PFSK-1 (cell line): Measurements from ENCODE around the gene SPHK2.

ENCODE experiments used
- FOXP2 ChIP-seq: optimal IDR thresholded peaks from 2 replicates; pipeline ENCODE3; 2011; ENCODE audit warnings: borderline replicate concordance, control low read depth, inconsistent platforms; ENCODE audit not compliant: insufficient read depth; ENCODE audit errors: extremely low read length, extremely low read depth
- POLR2AphosphoS5 ChIP-seq: IDR thresholded peaks from 2 replicates; pipeline ENCODE4 v1.6.1; 2012; ENCODE audit warnings: low read depth, mild to moderate bottlenecking, control low read depth, low read length, moderate library complexity
- SIN3A ChIP-seq: IDR thresholded peaks from 2 replicates; pipeline ENCODE4 v1.6.1; 2012; ENCODE audit warnings: mild to moderate bottlenecking, low read length, moderate library complexity, borderline replicate concordance; ENCODE audit not compliant: insufficient read depth
- TAF1 ChIP-seq: IDR thresholded peaks from 2 replicates; pipeline ENCODE4 v1.6.1; 2012; ENCODE audit warnings: low read length, control low read depth, borderline replicate concordance; ENCODE audit not compliant: insufficient read depth
- TF ChIP-seq, protein P1 (sequence below), 2 experiments: IDR thresholded peaks; 2 replicates each; pipeline versions ENCODE4 v1.6.1 to v1.8.0; 2011 to 2012; ENCODE audit warnings: low read depth in 2 of 2, low read length in 2 of 2, control low read depth in 1 of 2, inconsistent platforms in 1 of 2, mild to moderate bottlenecking in 1 of 2, moderate library complexity in 1 of 2; ENCODE audit not compliant: insufficient read depth in 1 of 2

SPHK2 gene

DNA sequence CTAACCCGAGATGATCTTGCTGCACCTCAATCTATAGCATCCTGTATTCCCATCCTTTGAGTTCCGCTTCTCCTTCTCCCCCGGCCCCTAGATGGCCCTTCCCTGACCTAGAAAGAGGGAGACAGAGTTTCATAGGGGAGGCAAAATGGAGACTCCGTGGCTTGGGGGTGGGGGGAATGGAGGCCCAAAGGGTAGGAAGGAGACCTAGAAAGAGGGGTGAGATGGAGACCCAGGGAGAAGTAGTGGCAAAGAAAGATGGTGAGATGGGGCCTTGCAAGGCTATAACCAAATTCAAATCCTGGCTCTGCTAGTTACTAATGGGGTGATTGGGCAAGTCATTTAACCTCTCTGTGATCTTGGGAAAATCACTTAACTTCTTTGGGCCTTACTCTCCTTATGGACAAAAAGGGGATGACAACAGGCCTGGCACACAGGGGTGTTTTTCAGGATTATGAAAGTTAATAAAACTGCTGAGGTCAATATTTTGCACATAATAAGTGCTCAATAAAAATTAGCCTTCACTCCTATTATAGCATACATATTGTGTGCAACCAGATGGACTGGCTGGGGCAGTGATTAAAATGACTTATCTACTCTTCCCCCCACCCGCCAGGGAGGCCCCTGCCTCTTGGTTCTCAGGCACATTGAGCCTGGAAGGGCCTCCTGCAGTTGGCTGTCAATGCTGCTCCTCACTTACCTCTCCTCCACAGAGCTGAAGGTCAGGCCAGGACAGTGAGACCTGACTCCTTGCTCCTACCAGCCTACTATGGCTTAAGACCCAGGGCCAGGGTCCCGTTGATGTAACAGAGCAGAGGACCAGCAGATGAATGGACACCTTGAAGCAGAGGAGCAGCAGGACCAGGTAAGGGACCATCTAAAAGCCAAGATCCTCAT is 633 bp downstream of the SPHK2 start:
- no peak for TF ChIP-seq TAF1
- no peak for TF ChIP-seq SIN3A
- TF ChIP-seq POLR2AphosphoS5, result no peak; the same call in 1 of the 2 replicates
- TF ChIP-seq, protein P1, sequence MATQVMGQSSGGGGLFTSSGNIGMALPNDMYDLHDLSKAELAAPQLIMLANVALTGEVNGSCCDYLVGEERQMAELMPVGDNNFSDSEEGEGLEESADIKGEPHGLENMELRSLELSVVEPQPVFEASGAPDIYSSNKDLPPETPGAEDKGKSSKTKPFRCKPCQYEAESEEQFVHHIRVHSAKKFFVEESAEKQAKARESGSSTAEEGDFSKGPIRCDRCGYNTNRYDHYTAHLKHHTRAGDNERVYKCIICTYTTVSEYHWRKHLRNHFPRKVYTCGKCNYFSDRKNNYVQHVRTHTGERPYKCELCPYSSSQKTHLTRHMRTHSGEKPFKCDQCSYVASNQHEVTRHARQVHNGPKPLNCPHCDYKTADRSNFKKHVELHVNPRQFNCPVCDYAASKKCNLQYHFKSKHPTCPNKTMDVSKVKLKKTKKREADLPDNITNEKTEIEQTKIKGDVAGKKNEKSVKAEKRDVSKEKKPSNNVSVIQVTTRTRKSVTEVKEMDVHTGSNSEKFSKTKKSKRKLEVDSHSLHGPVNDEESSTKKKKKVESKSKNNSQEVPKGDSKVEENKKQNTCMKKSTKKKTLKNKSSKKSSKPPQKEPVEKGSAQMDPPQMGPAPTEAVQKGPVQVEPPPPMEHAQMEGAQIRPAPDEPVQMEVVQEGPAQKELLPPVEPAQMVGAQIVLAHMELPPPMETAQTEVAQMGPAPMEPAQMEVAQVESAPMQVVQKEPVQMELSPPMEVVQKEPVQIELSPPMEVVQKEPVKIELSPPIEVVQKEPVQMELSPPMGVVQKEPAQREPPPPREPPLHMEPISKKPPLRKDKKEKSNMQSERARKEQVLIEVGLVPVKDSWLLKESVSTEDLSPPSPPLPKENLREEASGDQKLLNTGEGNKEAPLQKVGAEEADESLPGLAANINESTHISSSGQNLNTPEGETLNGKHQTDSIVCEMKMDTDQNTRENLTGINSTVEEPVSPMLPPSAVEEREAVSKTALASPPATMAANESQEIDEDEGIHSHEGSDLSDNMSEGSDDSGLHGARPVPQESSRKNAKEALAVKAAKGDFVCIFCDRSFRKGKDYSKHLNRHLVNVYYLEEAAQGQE (IDR thresholded peaks at IDR 0.05; ENCODE audit: insufficient read depth in 1 of 2, low read depth in 2 of 2, low read length in 2 of 2), result no peak
- no peak for TF ChIP-seq FOXP2

DNA sequence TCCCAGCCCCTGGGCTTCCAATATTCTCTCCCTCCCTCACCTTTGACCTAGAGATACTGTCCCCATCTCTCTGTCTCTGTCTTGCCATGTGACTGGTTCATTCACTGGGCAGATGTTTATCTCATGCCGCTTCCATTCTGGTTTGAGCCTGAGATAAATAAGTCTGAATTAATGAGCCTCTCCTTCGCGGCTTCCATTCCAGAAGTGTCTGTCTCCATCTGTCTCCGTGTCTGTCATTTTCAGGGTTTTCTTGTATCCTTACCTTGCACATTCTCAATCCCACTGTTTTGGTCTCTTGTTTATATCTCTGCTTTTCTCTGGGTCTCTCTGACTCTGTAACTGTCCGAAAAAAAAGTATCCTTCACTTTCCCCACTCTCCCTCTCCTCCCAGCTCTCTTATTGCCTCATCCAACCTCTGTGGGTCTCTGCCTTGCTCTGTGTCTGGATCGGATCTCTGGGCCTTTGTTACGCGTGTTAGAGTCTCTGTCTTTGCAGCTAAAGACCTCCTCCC is 4.3 kb downstream of the SPHK2 start:
- TF ChIP-seq TAF1, result no peak
- TF ChIP-seq POLR2AphosphoS5, result peak; percentile 48; the same call in 1 of the 2 replicates

- TF ChIP-seq TAF1, result no peak
- TF ChIP-seq, protein P1 (IDR thresholded peaks at IDR 0.05; ENCODE audit: insufficient read depth in 1 of 2, low read depth in 2 of 2, low read length in 2 of 2), result no peak
- TF ChIP-seq POLR2AphosphoS5, result peak; percentile 8; the same call in 1 of the 2 replicates
- TF ChIP-seq SIN3A, result no peak
- peak; percentile 72 for TF ChIP-seq FOXP2
Measured at GRCh38 chr19:48624067-48624594, 4.8 kb downstream of the SPHK2 start.

- TF ChIP-seq SIN3A, result no peak
- TF ChIP-seq, protein P1 (IDR thresholded peaks at IDR 0.05; ENCODE audit: insufficient read depth in 1 of 2, low read depth in 2 of 2, low read length in 2 of 2), result no peak
- no peak for TF ChIP-seq POLR2AphosphoS5
- TF ChIP-seq TAF1, result no peak
- TF ChIP-seq FOXP2, result no peak
Measured at GRCh38 chr19:48624791-48625723, 5.8 kb downstream of the SPHK2 start.

DNA sequence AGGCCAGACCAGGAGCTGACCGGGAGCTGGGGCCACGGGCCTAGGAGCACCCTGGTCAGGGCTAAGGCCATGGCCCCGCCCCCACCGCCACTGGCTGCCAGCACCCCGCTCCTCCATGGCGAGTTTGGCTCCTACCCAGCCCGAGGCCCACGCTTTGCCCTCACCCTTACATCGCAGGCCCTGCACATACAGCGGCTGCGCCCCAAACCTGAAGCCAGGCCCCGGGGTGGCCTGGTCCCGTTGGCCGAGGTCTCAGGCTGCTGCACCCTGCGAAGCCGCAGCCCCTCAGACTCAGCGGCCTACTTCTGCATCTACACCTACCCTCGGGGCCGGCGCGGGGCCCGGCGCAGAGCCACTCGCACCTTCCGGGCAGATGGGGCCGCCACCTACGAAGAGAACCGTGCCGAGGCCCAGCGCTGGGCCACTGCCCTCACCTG is 6.6 kb downstream of the SPHK2 start:
- TF ChIP-seq FOXP2 (no peak), SIN3A (no peak), TAF1 (no peak), POLR2AphosphoS5 (no peak)
- TF ChIP-seq, protein P1 (IDR thresholded peaks at IDR 0.05; ENCODE audit: insufficient read depth in 1 of 2, low read depth in 2 of 2, low read length in 2 of 2), result no peak
